A549 (cell line): Measurements from ENCODE around the gene FGF19.

Experiments
- BHLHE40 ChIP-seq: IDR thresholded peaks from 2 replicates; pipeline ENCODE4 v1.6.1; 2012; ENCODE audit warnings: low read depth, low read length, inconsistent platforms
- CHD2 ChIP-seq: fragments of 150-350 bp; IDR thresholded peaks from 2 replicates; pipeline ENCODE4 v1.6.1; 2014; ENCODE audit warnings: low read length; ENCODE audit not compliant: partially characterized antibody
- JUN ChIP-seq, 2 experiments: fragments of >200 bp; sonication (Bioruptor Twin); formaldehyde crosslinking; IDR thresholded peaks; 2 replicates in 1 of 2; 3 replicates in 1 of 2; pipeline ENCODE4 v1.6.1; 2016 to 2017
- RAD21 ChIP-seq, 2 experiments: fragments of >200 bp in 1 of 2; sonication (Bioruptor Twin) in 1 of 2; formaldehyde crosslinking in 1 of 2; IDR thresholded peaks in 1 of 2; conservative IDR thresholded peaks in 1 of 2; 2 replicates in 1 of 2; 3 replicates in 1 of 2; pipeline ENCODE4 v1.6.1; 2012 to 2018; ENCODE audit warnings: inconsistent platforms in 1 of 2
- TF ChIP-seq, protein P1 (sequence below): fragments of >200 bp; sonication (Bioruptor Twin); formaldehyde crosslinking; IDR thresholded peaks from 3 replicates; pipeline ENCODE4 v1.5.1; 2016
- TF ChIP-seq, protein P2 (sequence below): IDR thresholded peaks from 2 replicates; pipeline ENCODE4 v1.6.1; 2012

DNA sequence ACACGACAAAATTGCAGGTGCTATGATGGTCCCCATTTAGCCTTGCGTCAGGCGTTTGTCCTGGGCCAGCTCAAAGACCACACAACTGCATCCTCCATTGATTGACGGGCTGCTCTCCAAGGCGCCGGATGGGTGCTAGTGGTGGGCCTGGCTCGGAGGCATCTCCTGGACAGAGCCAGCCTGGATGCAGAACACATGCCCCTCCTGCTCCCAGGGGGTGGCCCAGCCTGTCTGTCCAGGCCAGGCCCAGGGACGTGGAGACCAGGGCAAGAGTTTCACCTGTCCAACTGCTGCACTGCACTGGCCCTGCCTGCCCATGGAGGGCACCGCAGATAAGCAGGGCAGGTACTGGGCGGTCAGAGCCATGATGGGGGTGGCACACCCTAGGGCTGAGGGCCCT lies 23.4 kb upstream of the FGF19 start:
- TF ChIP-seq CHD2 (no peak), JUN (IDR thresholded peaks at IDR 0.05) (no peak), RAD21 (conservative IDR thresholded peaks at IDR 0.05 in 1 of 2, IDR thresholded peaks at IDR 0.05 in 1 of 2) (no peak), BHLHE40 (no peak)
- TF ChIP-seq, protein P1, sequence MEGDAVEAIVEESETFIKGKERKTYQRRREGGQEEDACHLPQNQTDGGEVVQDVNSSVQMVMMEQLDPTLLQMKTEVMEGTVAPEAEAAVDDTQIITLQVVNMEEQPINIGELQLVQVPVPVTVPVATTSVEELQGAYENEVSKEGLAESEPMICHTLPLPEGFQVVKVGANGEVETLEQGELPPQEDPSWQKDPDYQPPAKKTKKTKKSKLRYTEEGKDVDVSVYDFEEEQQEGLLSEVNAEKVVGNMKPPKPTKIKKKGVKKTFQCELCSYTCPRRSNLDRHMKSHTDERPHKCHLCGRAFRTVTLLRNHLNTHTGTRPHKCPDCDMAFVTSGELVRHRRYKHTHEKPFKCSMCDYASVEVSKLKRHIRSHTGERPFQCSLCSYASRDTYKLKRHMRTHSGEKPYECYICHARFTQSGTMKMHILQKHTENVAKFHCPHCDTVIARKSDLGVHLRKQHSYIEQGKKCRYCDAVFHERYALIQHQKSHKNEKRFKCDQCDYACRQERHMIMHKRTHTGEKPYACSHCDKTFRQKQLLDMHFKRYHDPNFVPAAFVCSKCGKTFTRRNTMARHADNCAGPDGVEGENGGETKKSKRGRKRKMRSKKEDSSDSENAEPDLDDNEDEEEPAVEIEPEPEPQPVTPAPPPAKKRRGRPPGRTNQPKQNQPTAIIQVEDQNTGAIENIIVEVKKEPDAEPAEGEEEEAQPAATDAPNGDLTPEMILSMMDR, result no peak
- TF ChIP-seq, protein P2, sequence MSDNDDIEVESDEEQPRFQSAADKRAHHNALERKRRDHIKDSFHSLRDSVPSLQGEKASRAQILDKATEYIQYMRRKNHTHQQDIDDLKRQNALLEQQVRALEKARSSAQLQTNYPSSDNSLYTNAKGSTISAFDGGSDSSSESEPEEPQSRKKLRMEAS, result no peak
